H1 (cell line): Measurements from ENCODE around the gene CXCL16. TPM values are rescaled to one million over a fixed set of nuclear protein-coding genes. Genes with fewer than 3 reads are reported as not detected.
A peak's percentile ranks its signal among the peaks of the same experiment; 100 is the strongest.

Experiments used
- CTCF ChIA-PET: fragments of 300-600 bp; sonication (Branson Sonifier 250); formaldehyde crosslinking; loops from one replicate; lab custom pipeline; 2021; ENCODE audit not compliant: partially characterized antibody; lab: Charles Lee
- POLR2A ChIA-PET: fragments of 300-600 bp; sonication (Branson Sonifier 250); formaldehyde crosslinking; loops from one replicate; lab custom pipeline; 2021; ENCODE audit warnings: inconsistent platforms; ENCODE audit not compliant: partially characterized antibody; lab: Charles Lee
- DNase-seq, 2 experiments: peaks; one replicate each; pipeline versions ENCODE4 v3.0.0 to v3.0.0-alpha.2; 2010 to 2022; ENCODE audit warnings: low spot score in 2 of 2, low read depth in 1 of 2, mixed read lengths in 1 of 2
- FAIRE-seq: peaks from 2 replicates; lab custom pipeline; 2011; peaks lifted over from hg19 to GRCh38; lab: Jason Lieb, UNC
- H2AFZ ChIP-seq: 2 replicates; pipeline ENCODE4 v1.8.1; 2012; ENCODE audit warnings: low read length, inconsistent platforms
- H2AK5ac ChIP-seq: 2 replicates; pipeline ENCODE4 v1.6.1; 2013; ENCODE audit warnings: low read depth, low read length
- H2BK120ac ChIP-seq: replicated peaks from 2 replicates; pipeline ENCODE3; 2013; ENCODE audit warnings: low read depth, low read length, inconsistent platforms
- H2BK12ac ChIP-seq: 2 replicates; pipeline ENCODE4 v1.6.1; 2013; ENCODE audit warnings: low read depth, low read length
- H2BK15ac ChIP-seq: 2 replicates; pipeline ENCODE4 v1.6.1; 2013; ENCODE audit warnings: low read length
- H2BK20ac ChIP-seq: 2 replicates; pipeline ENCODE4 v1.6.1; 2013; ENCODE audit warnings: low read length
- H2BK5ac ChIP-seq: 2 replicates; pipeline ENCODE4 v1.6.1; 2013; ENCODE audit warnings: low read depth, low read length
- H3K14ac ChIP-seq: 2 replicates; pipeline ENCODE4 v1.6.1; 2013; ENCODE audit warnings: inconsistent platforms; ENCODE audit not compliant: insufficient read length
- H3K18ac ChIP-seq: 2 replicates; pipeline ENCODE4 v1.6.1; 2013; ENCODE audit warnings: low read length; ENCODE audit errors: extremely low read depth
- H3K23ac ChIP-seq: 2 replicates; pipeline ENCODE4 v1.6.1; 2013; ENCODE audit warnings: inconsistent platforms; ENCODE audit not compliant: insufficient read length
- H3K23me2 ChIP-seq: 2 replicates; pipeline ENCODE4 v1.6.1; 2013; ENCODE audit warnings: low read depth, low read length
- H3K27ac ChIP-seq: 2 replicates; pipeline ENCODE4 v1.6.1; 2011; ENCODE audit warnings: low read depth, low read length, inconsistent platforms
- H3K27me3 ChIP-seq, 4 experiments: replicated peaks in 1 of 4; 1 replicate in 1 of 4; 2 replicates in 3 of 4; pipeline versions ENCODE4 v1.6.1 to v1.8.1; 2011 to 2013; ENCODE audit warnings: low read length in 3 of 4, mild to moderate bottlenecking in 3 of 4, inconsistent platforms in 2 of 4, mixed read lengths in 2 of 4, moderate library complexity in 1 of 4; ENCODE audit not compliant: control insufficient read depth in 3 of 4, insufficient read depth in 3 of 4; ENCODE audit errors: extremely low read depth in 1 of 4
- H3K36me3 ChIP-seq, 4 experiments: 2 replicates each; pipeline versions ENCODE4 v1.6.1 to v1.8.1; 2011 to 2013; ENCODE audit warnings: mild to moderate bottlenecking in 4 of 4, low read length in 3 of 4, moderate library complexity in 2 of 4, control low read depth in 1 of 4, inconsistent platforms in 1 of 4; ENCODE audit not compliant: insufficient read depth in 4 of 4, control insufficient read depth in 2 of 4
- H3K4ac ChIP-seq: replicated peaks from 2 replicates; pipeline ENCODE3; 2013; ENCODE audit warnings: low read length, low read depth, mixed read lengths, inconsistent platforms; ENCODE audit not compliant: insufficient read length
- H3K4me1 ChIP-seq, 4 experiments: replicated peaks in 1 of 4; 1 replicate in 1 of 4; 2 replicates in 3 of 4; pipeline versions ENCODE4 v1.6.1 to v1.8.1; 2011 to 2013; ENCODE audit warnings: low read length in 3 of 4, inconsistent platforms in 2 of 4, mixed read lengths in 1 of 4; ENCODE audit not compliant: insufficient read depth in 4 of 4, control insufficient read depth in 3 of 4
- H3K4me2 ChIP-seq, 2 experiments: 2 replicates each; pipeline versions ENCODE4 v1.6.1 to v1.8.1; 2011 to 2013; ENCODE audit warnings: low read depth in 2 of 2, low read length in 2 of 2, control low read depth in 1 of 2, inconsistent platforms in 1 of 2, mild to moderate bottlenecking in 1 of 2; ENCODE audit not compliant: insufficient read depth in 1 of 2
- H3K4me3 ChIP-seq, 4 experiments: fragments of 200-600, 300-600 bp in 1 of 4; sonication (generic), shearing (Covaris generic), sonication (Bioruptor Twin) in 1 of 4; 2 replicates each; pipeline versions ENCODE4 v1.5.1 to v1.8.1; 2011 to 2016; ENCODE audit warnings: low read length in 4 of 4, low read depth in 3 of 4, control low read depth in 2 of 4, inconsistent platforms in 2 of 4, mild to moderate bottlenecking in 2 of 4, mixed read lengths in 1 of 4, moderate library complexity in 1 of 4; ENCODE audit not compliant: insufficient read depth in 2 of 4; ENCODE audit errors: extremely low read depth in 1 of 4
- H3K56ac ChIP-seq: replicated peaks from 2 replicates; pipeline ENCODE3; 2013; ENCODE audit warnings: low read depth, mild to moderate bottlenecking, mixed read lengths, low read length, inconsistent platforms; ENCODE audit not compliant: insufficient read length
- H3K79me1 ChIP-seq: 2 replicates; pipeline ENCODE4 v1.6.1; 2013; ENCODE audit warnings: low read depth, low read length, control low read depth
- H3K79me2 ChIP-seq, 2 experiments: 2 replicates each; pipeline versions ENCODE4 v1.6.1 to v1.8.1; 2012 to 2013; ENCODE audit warnings: low read length in 2 of 2, mild to moderate bottlenecking in 2 of 2, inconsistent platforms in 1 of 2; ENCODE audit not compliant: insufficient read depth in 2 of 2, control insufficient read depth in 1 of 2
- H3K9ac ChIP-seq, 4 experiments: replicated peaks in 1 of 4; 1 replicate in 1 of 4; 2 replicates in 3 of 4; pipeline versions ENCODE4 v1.6.1 to v1.8.1; 2011 to 2013; ENCODE audit warnings: low read depth in 3 of 4, low read length in 3 of 4, control low read depth in 2 of 4, mild to moderate bottlenecking in 2 of 4, moderate library complexity in 2 of 4, inconsistent platforms in 1 of 4; ENCODE audit errors: extremely low read depth in 1 of 4
- H3K9me3 ChIP-seq, 2 experiments: 2 replicates each; pipeline versions ENCODE4 v1.6.1 to v1.8.1; 2012 to 2013; ENCODE audit warnings: mild to moderate bottlenecking in 2 of 2, moderate library complexity in 2 of 2, control low read depth in 1 of 2, inconsistent platforms in 1 of 2, low read depth in 1 of 2, low read length in 1 of 2, mixed read lengths in 1 of 2; ENCODE audit not compliant: insufficient read depth in 2 of 2
- H4K20me1 ChIP-seq, 2 experiments: replicated peaks in 1 of 2; 2 replicates each; pipeline versions ENCODE3 to v1.8.1; 2011 to 2013; ENCODE audit warnings: inconsistent platforms in 2 of 2, low read length in 2 of 2, mild to moderate bottlenecking in 1 of 2; ENCODE audit not compliant: insufficient read depth in 2 of 2, control insufficient read depth in 1 of 2
- H4K5ac ChIP-seq: 2 replicates; pipeline ENCODE4 v1.6.1; 2013; ENCODE audit warnings: low read length, low read depth, mixed read lengths, inconsistent platforms; ENCODE audit not compliant: insufficient read length
- H4K8ac ChIP-seq: 2 replicates; pipeline ENCODE4 v1.8.0; 2013; ENCODE audit warnings: mild to moderate bottlenecking, moderate library complexity, low read length, inconsistent platforms; ENCODE audit not compliant: insufficient read depth; ENCODE audit errors: extremely low read depth
- H4K91ac ChIP-seq: replicated peaks from 2 replicates; pipeline ENCODE3; 2013; ENCODE audit warnings: low read length, mixed read lengths, inconsistent platforms; ENCODE audit not compliant: insufficient read length
- ASH2L ChIP-seq: fragments of 200-600, 300-600 bp; sonication (generic); IDR thresholded peaks from one replicate; pipeline ENCODE4 v1.7.1; 2017; ENCODE audit warnings: low read length
- BACH1 ChIP-seq: IDR thresholded peaks from 2 replicates; pipeline ENCODE4 v1.6.1; 2012; ENCODE audit warnings: low read length, improper control_type of control experiment
- CBX5 ChIP-seq: fragments of 300-800, 300-1000 bp; sonication (generic); IDR thresholded peaks from 2 replicates; pipeline ENCODE4 v1.7.1; 2016; ENCODE audit warnings: antibody characterized with exemption, low read length, low read depth
- CEBPB ChIP-seq: IDR thresholded peaks from 2 replicates; pipeline ENCODE4 v1.6.1; 2012; ENCODE audit warnings: low read depth, low read length
- EP300 ChIP-seq, 2 experiments: IDR thresholded peaks; 1 replicate in 1 of 2; 2 replicates in 1 of 2; pipeline ENCODE4 v1.6.1; 2011 to 2012; ENCODE audit warnings: low read depth in 2 of 2, low read length in 2 of 2, mild to moderate bottlenecking in 2 of 2, borderline replicate concordance in 1 of 2, inconsistent platforms in 1 of 2, moderate library complexity in 1 of 2
- GABPA ChIP-seq: IDR thresholded peaks from 2 replicates; pipeline ENCODE4 v1.6.1; 2011; ENCODE audit warnings: mild to moderate bottlenecking, low read length, moderate library complexity, borderline replicate concordance; ENCODE audit not compliant: insufficient read depth
- GTF2F1 ChIP-seq: IDR thresholded peaks from 2 replicates; pipeline ENCODE4 v1.6.1; 2012; ENCODE audit warnings: low read depth, low read length, improper control_type of control experiment, borderline replicate concordance
- POLR2A ChIP-seq, 2 experiments: IDR thresholded peaks; 1 replicate in 1 of 2; 2 replicates in 1 of 2; pipeline ENCODE4 v1.6.1; 2011; ENCODE audit warnings: low read depth in 2 of 2, low read length in 2 of 2, mild to moderate bottlenecking in 2 of 2; ENCODE audit errors: control extremely low read depth in 1 of 2
- RFX5 ChIP-seq: IDR thresholded peaks from 2 replicates; pipeline ENCODE4 v1.6.1; 2011; ENCODE audit warnings: low read depth, low read length, improper control_type of control experiment, borderline replicate concordance
- SAP30 ChIP-seq: fragments of 300-600 bp; sonication (generic); IDR thresholded peaks from 2 replicates; pipeline ENCODE4 v1.7.1; 2012; ENCODE audit warnings: low read length, moderate library complexity, mild to moderate bottlenecking, inconsistent platforms; ENCODE audit not compliant: insufficient read depth, insufficient replicate concordance
- SP4 ChIP-seq: IDR thresholded peaks from 2 replicates; pipeline ENCODE4 v1.6.1; 2012; ENCODE audit warnings: low read length, inconsistent platforms
- TBP ChIP-seq: IDR thresholded peaks from 2 replicates; pipeline ENCODE4 v1.6.1; 2011; ENCODE audit warnings: low read depth, low read length, improper control_type of control experiment
- TEAD4 ChIP-seq: IDR thresholded peaks from 2 replicates; pipeline ENCODE4 v1.6.1; 2012; ENCODE audit warnings: low read depth, low read length, inconsistent platforms, mixed read lengths
- YY1 ChIP-seq: IDR thresholded peaks from 2 replicates; pipeline ENCODE4 v1.6.1; 2011; ENCODE audit warnings: low read depth, mild to moderate bottlenecking, low read length
- WGBS, 2 experiments: shearing (Covaris generic) in 1 of 2; methylation state at CpG; one replicate each; pipeline versions ENCODE4 v1.1.6 to v1.1.7; 2013 to 2015; ENCODE audit warnings: low lambda C conversion rate in 2 of 2, mixed read lengths in 2 of 2, inconsistent platforms in 1 of 2, low coverage in 1 of 2, missing lambda C conversion rate in 1 of 2; ENCODE audit not compliant: insufficient replicate concordance in 2 of 2, insufficient coverage in 1 of 2, insufficient read length in 1 of 2; ENCODE audit errors: extremely low coverage in 1 of 2, missing lambda C conversion rate in 1 of 2; 5-methylcytosine and 5-hydroxymethylcytosine counted together
- polyA plus RNA-seq, 7 experiments: library from polyadenylated mRNA; depleted of rRNA in 3 of 7; stranded (reverse) in 5 of 7; unstranded in 2 of 7; fragments of >200 nt in 5 of 7; fragments of 200-250 nt in 2 of 7; gene quantifications; 1 replicate in 5 of 7; 2 replicates in 1 of 7; 4 replicates in 1 of 7; pipeline versions ENCODE4 v1.2.1 to v1.2.3, GENCODE V29; 2011 to 2013; ENCODE audit warnings: missing spikeins in 2 of 7, mixed read lengths in 2 of 7
- total RNA-seq: library from RNA; stranded (reverse); fragmentation: NEBNext Ultra II Directional; extraction: Animal tissue kit (Norgen Biotek cat#: 25700); gene quantifications from 2 replicates; pipeline ENCODE4 v1.2.1, GENCODE V29; 2021

CXCL16 gene
- total and polyA plus RNA-seq, 2 of the 8 experiments (the other 6 are each of a cell fraction or from before 2014, with no cell fraction given): 3.5 to 4.8 TPM

- peaks cover 3 to 30% (median 17%) of the 10 kb centered on the region in 4 experiments for H3K27me3 ChIP-seq
- TF ChIP-seq SP4 (no peak), TEAD4 (no peak), GABPA (no peak), SAP30 (no peak), POLR2A (IDR thresholded peaks at IDR 0.05; ENCODE audit: control extremely low read depth in 1 of 2, low read depth in 2 of 2, low read length in 2 of 2) (no peak), CEBPB (no peak), CBX5 (no peak), RFX5 (no peak), GTF2F1 (no peak), BACH1 (no peak), YY1 (no peak), EP300 (IDR thresholded peaks at IDR 0.05; ENCODE audit: borderline replicate concordance in 1 of 2, low read depth in 2 of 2, low read length in 2 of 2) (no peak), TBP (no peak), ASH2L (no peak)
These were observed 48.6 kb upstream of the CXCL16 start for GRCh38 chr17:4788159-4788806.

More at GRCh38 chr17:4788159-4788806, 48.6 kb upstream of the CXCL16 start:
- H2BK12ac ChIP-seq: no peak overlapping the region
- H3K9ac ChIP-seq: no peak overlapping the region
- H3K4me2 ChIP-seq: peak overlapping the region; percentile 70 to 98
- no peak overlapping the region for H4K5ac ChIP-seq
- H2AK5ac ChIP-seq: no peak overlapping the region
- peak overlapping the region; percentile 61 for H4K91ac ChIP-seq
- ChIA-PET POLR2A (interaction anchor here (0.8 to 3.1 kb wide), 8 partner anchors 18 to 152 kb away, joined by 3 to 15 read pairs (median 4); partner anchors contain the start of genes PLD2, RNF167 and SLC25A11), CTCF (interaction anchor here (0.6 to 4.8 kb wide), 18 partner anchors 10 to 146 kb away, joined by 3 to 27 read pairs (median 3); partner anchors contain the start of gene TM4SF5)
- no peak overlapping the region for H2BK120ac ChIP-seq
- no peak overlapping the region for H2BK15ac ChIP-seq
- 93% methylated on average over 14 of the region's 14 CpGs; no CpG with 5 or more reads in 1 of the 2 experiments for WGBS, 2 experiments
- no peak overlapping the region for H3K18ac ChIP-seq
- H2BK5ac ChIP-seq: no peak overlapping the region
- no peaks in the 10 kb centered on the region for H3K9me3 ChIP-seq
- no peak overlapping the region for H3K27ac ChIP-seq
- H4K8ac ChIP-seq: no peak overlapping the region
- H3K4ac ChIP-seq: no peak overlapping the region
- peaks cover 0 to 2% of the 10 kb centered on the region in 2 experiments for H4K20me1 ChIP-seq
- H3K56ac ChIP-seq: no peak overlapping the region
- FAIRE-seq (no peak), DNase-seq (no peak)
- H3K23ac ChIP-seq: no peak overlapping the region
- no peak overlapping the region for H2AFZ ChIP-seq
- no peaks in the 10 kb centered on the region for H3K79me2 ChIP-seq
- H3K23me2 ChIP-seq: peaks cover 17% of the 10 kb centered on the region
- H3K36me3 ChIP-seq: no peaks in the 10 kb centered on the region
- H3K14ac ChIP-seq: no peak overlapping the region
- H3K4me3 ChIP-seq: peak overlapping the region; percentile 46 to 74 (median 66); a peak in 6 of 8 replicates
- H3K79me1 ChIP-seq: no peaks in the 10 kb centered on the region
- H2BK20ac ChIP-seq: no peak overlapping the region
- H3K4me1 ChIP-seq: peaks cover 0 to 15% (median 8%) of the 10 kb centered on the region in 4 experiments; a peak in 5 of 7 replicates
